ENCODE measurements around the gene TMEM208.

Gene TMEM208

GRCh38 chr16:67187175-67187890, 39.6 kb upstream of the TMEM208 start:
- Mint-ChIP-seq H3K27me3 (peaks cover 11 to 20% of the 10 kb centered on the region in 2 donors), H3K4me1 (peaks cover 17 to 24% of the 10 kb centered on the region in 2 donors), H3K27ac (no peak overlapping the region), H3K9me3 (no peaks in the 10 kb centered on the region), H3K36me3 (peaks cover 0 to 3% of the 10 kb centered on the region in 2 donors), H3K4me3 (no peak overlapping the region)
- no peak for ATAC-seq (replicated peaks)
- no peak for DNase-seq

- Mint-ChIP-seq H3K27ac (no peak overlapping the region), H3K4me3 (no peak overlapping the region), H3K27me3 (peaks cover 11 to 20% of the 10 kb centered on the region in 2 donors), H3K36me3 (peaks cover 6 to 8% of the 10 kb centered on the region in 2 donors), H3K9me3 (no peaks in the 10 kb centered on the region), H3K4me1 (peaks cover 19 to 32% of the 10 kb centered on the region in 2 donors)
- no peak for DNase-seq
- no peak for ATAC-seq (replicated peaks)
These were observed 38.6 kb upstream of the TMEM208 start for GRCh38 chr16:67188323-67188722.

DNA sequence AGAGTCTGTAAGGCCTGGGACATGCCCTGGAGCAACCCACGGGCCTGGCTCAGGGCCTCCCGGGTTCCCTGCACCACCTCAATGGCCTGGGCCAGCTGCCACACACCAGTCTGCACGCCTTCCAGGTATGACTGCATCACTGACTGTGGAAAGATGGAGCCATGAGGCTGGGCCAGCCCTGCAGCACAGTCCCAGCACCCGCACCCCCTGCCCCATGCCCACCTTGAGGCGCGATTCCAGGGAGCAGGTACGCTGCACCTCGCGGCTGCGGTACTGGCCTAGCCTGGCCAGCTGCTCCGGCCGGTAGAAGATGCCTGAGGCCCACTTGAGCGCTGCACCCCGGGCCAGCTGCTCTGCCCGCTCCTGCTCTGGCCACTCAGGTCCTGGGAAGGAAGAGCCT, 38.1 kb upstream of the TMEM208 start:
- no peak for ATAC-seq (replicated peaks)
- DNase-seq, result no peak
- Mint-ChIP-seq H3K4me3 (no peak overlapping the region), H3K9me3 (no peaks in the 10 kb centered on the region), H3K4me1 (peaks cover 20 to 37% of the 10 kb centered on the region in 2 donors), H3K27ac (no peak overlapping the region), H3K36me3 (peaks cover 6 to 8% of the 10 kb centered on the region in 2 donors), H3K27me3 (peaks cover 11 to 20% of the 10 kb centered on the region in 2 donors)

GRCh38 chr16:67190041-67190440, 36.9 kb upstream of the TMEM208 start, which contains the start of gene EXOC3L1:
EXOC3L1 (minus strand) TSS chr16:67190136; CDS start chr16:67189676, 460 bp downstream.
- Mint-ChIP-seq H3K27me3 (peaks cover 11 to 19% of the 10 kb centered on the region in 2 donors), H3K9me3 (no peaks in the 10 kb centered on the region), H3K4me1 (peaks cover 21 to 42% of the 10 kb centered on the region in 2 donors), H3K4me3 (no peak within 1 kb of the TSS), H3K27ac (no peak within 1 kb of the TSS), H3K36me3 (peaks cover 9 to 17% of the 10 kb centered on the region in 2 donors)
- DNase-seq, result no peak
- ATAC-seq (replicated peaks), result no peak

- DNase-seq (no peak), ATAC-seq (replicated peaks) (no peak)
- H3K4me3 Mint-ChIP-seq, result no peak overlapping the region
- peaks cover 14 to 41% of the 10 kb centered on the region in 2 donors for H3K4me1 Mint-ChIP-seq
- H3K36me3 Mint-ChIP-seq, result peaks cover 16 to 24% of the 10 kb centered on the region in 2 donors
- peaks cover 5 to 13% of the 10 kb centered on the region in 2 donors for H3K27me3 Mint-ChIP-seq
- no peak overlapping the region for H3K27ac Mint-ChIP-seq
- H3K9me3 Mint-ChIP-seq, result no peaks in the 10 kb centered on the region
These were observed 36.2 kb upstream of the TMEM208 start for GRCh38 chr16:67190448-67191399.

GRCh38 chr16:67191411-67191994, 35.4 kb upstream of the TMEM208 start:
- H3K9me3 Mint-ChIP-seq, result no peaks in the 10 kb centered on the region
- H3K4me3 Mint-ChIP-seq, result peak overlapping the region; percentile 89
- peaks cover 23 to 32% of the 10 kb centered on the region in 2 donors for H3K36me3 Mint-ChIP-seq
- peak overlapping the region; percentile 88 for H3K27ac Mint-ChIP-seq
- H3K4me1 Mint-ChIP-seq, result peaks cover 20 to 49% of the 10 kb centered on the region in 2 donors
- ATAC-seq (replicated peaks) (peak in 1 of 2 donors; percentile 2), DNase-seq (no peak)
- H3K27me3 Mint-ChIP-seq, result peaks cover 2 to 12% of the 10 kb centered on the region in 2 donors

DNA sequence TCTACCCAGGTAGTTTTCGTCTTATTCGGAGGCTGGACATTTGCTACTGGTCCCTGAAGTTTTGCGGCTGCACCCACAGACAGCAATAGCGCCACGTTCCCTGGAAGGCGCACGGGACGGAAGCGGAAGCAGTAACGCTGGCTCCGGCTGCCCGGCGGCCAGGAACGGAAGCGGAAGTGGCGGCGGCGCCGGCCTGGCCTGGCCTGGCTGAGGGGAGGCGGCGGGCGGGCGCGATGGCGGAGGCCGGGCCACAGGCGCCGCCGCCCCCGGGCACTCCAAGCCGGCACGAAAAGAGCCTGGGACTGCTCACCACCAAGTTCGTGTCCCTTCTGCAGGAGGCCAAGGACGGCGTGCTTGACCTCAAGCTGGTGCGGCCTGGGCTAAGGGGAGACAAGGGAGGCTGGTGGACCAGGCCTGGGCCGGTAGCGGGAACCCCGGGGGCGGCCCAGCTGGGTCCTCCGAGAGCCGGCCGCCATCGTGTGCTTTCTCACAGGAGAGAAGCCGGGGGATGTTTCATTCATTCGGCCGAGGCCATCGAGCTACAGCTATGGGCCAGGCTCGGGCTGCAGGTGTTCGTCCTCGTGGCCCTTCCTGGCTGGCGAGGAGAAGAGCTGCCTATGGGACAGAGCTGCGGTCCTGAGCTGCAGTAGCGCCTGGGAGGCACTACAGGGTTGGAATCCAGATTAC, 34.8 kb upstream of the TMEM208 start, which contains the start of gene E2F4:
Gene E2F4, plus strand, starts transcription at position 161 of the 687 bp plus-strand sequence. Its CDS starts 73 bp downstream, at position 234.
- Mint-ChIP-seq H3K4me1 (peaks cover 23 to 55% of the 10 kb centered on the region in 2 donors), H3K36me3 (peaks cover 30 to 38% of the 10 kb centered on the region in 2 donors), H3K9me3 (no peaks in the 10 kb centered on the region), H3K27ac (peak within 1 kb of the TSS; percentile 88), H3K27me3 (peaks cover 0 to 6% of the 10 kb centered on the region in 2 donors), H3K4me3 (peak within 1 kb of the TSS; percentile 89)
- DNase-seq (peak; percentile 85), ATAC-seq (replicated peaks) (peak; percentile 99 to 100)

GRCh38 chr16:67192781-67193361, 34.1 kb upstream of the TMEM208 start:
- ATAC-seq (replicated peaks), result no peak
- peak overlapping the region; percentile 88 for H3K27ac Mint-ChIP-seq
- H3K36me3 Mint-ChIP-seq, result peaks cover 33 to 43% of the 10 kb centered on the region in 2 donors
- H3K4me3 Mint-ChIP-seq, result peak overlapping the region; percentile 89
- no peaks in the 10 kb centered on the region for H3K9me3 Mint-ChIP-seq
- no peaks in the 10 kb centered on the region for H3K27me3 Mint-ChIP-seq
- peaks cover 23 to 61% of the 10 kb centered on the region in 2 donors for H3K4me1 Mint-ChIP-seq
- DNase-seq, result no peak

DNA sequence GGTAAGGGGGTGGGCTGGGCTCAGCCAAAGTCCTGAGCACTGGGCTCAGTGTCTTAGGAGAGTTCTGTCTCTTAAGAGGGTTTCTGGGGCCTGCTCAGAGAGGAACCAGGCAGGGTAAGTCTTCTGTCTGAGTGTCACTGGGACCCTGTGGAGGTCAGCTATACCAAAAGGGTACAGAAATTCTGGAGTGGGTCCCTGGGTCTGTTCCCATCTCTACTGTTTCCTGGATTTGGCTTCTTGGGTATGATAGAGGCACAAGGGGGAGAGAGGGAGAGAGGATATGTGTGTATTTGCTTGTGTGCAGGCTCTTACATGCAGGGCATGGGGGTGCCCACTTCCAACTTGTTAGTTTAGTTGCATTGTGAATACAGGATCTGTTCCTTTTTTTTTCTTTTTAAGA, 33.4 kb upstream of the TMEM208 start:
- peaks cover 28 to 68% of the 10 kb centered on the region in 2 donors for H3K4me1 Mint-ChIP-seq
- H3K27ac Mint-ChIP-seq, result peak overlapping the region; percentile 37
- H3K27me3 Mint-ChIP-seq, result no peaks in the 10 kb centered on the region
- H3K36me3 Mint-ChIP-seq, result peaks cover 39 to 50% of the 10 kb centered on the region in 2 donors
- ATAC-seq (replicated peaks) (no peak), DNase-seq (no peak)
- peak overlapping the region; percentile 89 for H3K4me3 Mint-ChIP-seq
- H3K9me3 Mint-ChIP-seq, result no peaks in the 10 kb centered on the region

DNA sequence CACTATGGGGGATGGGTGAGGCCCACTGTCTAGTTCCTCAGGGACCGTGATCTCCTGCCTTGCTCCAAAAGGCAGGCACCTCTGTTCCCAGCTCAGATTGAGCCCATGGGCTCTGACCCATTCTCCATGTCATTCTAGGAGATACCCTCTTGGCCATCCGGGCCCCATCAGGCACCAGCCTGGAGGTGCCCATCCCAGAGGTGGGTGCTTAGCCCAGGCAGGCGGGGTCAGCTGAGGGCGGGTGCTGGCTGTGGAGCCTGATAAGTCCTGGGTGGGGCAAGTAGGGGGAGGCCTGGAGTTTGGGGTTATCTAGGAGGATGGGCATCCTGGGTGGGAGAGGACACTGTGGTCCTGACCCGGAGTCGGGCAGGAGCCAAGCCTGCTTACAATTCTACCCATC, 32.7 kb upstream of the TMEM208 start:
- no peak for DNase-seq
- no peaks in the 10 kb centered on the region for H3K9me3 Mint-ChIP-seq
- peaks cover 28 to 70% of the 10 kb centered on the region in 2 donors for H3K4me1 Mint-ChIP-seq
- H3K27ac Mint-ChIP-seq, result peak overlapping the region; percentile 42
- H3K27me3 Mint-ChIP-seq, result no peaks in the 10 kb centered on the region
- peaks cover 40 to 51% of the 10 kb centered on the region in 2 donors for H3K36me3 Mint-ChIP-seq
- ATAC-seq (replicated peaks), result no peak
- H3K4me3 Mint-ChIP-seq, result peak overlapping the region in 1 of 2 donors; percentile 89

DNA sequence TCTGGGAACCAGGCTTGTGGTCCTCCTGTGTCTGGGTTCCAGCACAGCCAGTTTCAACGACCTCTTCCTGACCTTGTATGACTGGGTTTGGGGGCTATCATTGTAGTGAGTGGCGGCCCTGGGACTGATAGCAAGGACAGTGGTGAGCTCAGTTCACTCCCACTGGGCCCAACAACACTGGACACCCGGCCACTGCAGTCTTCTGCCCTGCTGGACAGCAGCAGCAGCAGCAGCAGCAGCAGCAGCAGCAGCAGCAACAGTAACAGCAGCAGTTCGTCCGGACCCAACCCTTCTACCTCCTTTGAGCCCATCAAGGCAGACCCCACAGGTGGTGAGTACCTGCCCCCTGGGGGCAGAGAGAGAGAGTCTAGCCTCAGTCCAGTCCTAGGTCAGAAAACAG, 31.3 kb upstream of the TMEM208 start:
- Mint-ChIP-seq H3K4me1 (peaks cover 30 to 78% of the 10 kb centered on the region in 2 donors), H3K27ac (peak overlapping the region; percentile 37), H3K27me3 (no peaks in the 10 kb centered on the region), H3K9me3 (no peaks in the 10 kb centered on the region), H3K4me3 (no peak overlapping the region), H3K36me3 (peaks cover 49 to 61% of the 10 kb centered on the region in 2 donors)
- DNase-seq, result no peak
- no peak for ATAC-seq (replicated peaks)

DNA sequence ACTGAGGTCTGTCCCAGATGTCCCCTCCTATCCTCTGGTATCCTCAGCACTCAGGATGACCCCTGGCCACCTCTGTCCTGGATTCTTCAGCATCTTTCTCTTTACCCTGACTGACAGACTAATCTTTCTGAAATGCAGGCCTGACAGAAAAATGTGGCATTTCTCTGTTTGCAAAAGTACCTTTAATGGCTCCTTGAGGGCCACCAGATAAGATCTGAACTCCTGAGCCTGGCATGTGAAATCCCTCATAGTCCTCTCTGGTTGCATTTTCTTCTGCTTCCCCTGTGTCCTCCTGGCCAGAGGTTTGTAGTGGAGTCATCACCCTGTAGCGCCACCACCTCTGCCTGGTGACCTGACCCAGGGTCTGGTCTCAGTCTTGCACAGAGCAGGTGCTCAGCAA, 30.0 kb upstream of the TMEM208 start:
- no peaks in the 10 kb centered on the region for H3K27me3 Mint-ChIP-seq
- H3K27ac Mint-ChIP-seq, result no peak overlapping the region
- DNase-seq (no peak), ATAC-seq (replicated peaks) (no peak)
- peak overlapping the region in 1 of 2 donors; percentile 16 for H3K4me3 Mint-ChIP-seq
- peaks cover 55 to 67% of the 10 kb centered on the region in 2 donors for H3K36me3 Mint-ChIP-seq
- no peaks in the 10 kb centered on the region for H3K9me3 Mint-ChIP-seq
- H3K4me1 Mint-ChIP-seq, result peaks cover 25 to 69% of the 10 kb centered on the region in 2 donors

- ATAC-seq (replicated peaks) (no peak), DNase-seq (no peak)
- H3K4me1 Mint-ChIP-seq, result peaks cover 24 to 66% of the 10 kb centered on the region in 2 donors
- H3K4me3 Mint-ChIP-seq, result peak overlapping the region in 1 of 2 donors; percentile 32
- H3K36me3 Mint-ChIP-seq, result peaks cover 50 to 70% of the 10 kb centered on the region in 2 donors
- no peaks in the 10 kb centered on the region for H3K27me3 Mint-ChIP-seq
- H3K27ac Mint-ChIP-seq, result peak overlapping the region; percentile 31
- no peaks in the 10 kb centered on the region for H3K9me3 Mint-ChIP-seq
These were observed 29.2 kb upstream of the TMEM208 start for GRCh38 chr16:67197704-67198103.
